ENCODE measurements around the gene GFI1.

GRCh38 chr1:92487078-92487605 is 417 bp upstream of the GFI1 start:
- TF ChIP-seq POLR2A (IDR thresholded peaks at IDR 0.05; ENCODE audit: low read length) (no peak), GATA1 (IDR thresholded peaks at IDR 0.05; ENCODE audit: low read depth, low read length) (no peak)

Measured in erythroblast (primary cell).